ENCODE results near the gene ART4. TPM values are rescaled to one million over a fixed set of nuclear protein-coding genes. Genes with fewer than 3 reads are reported as not detected.

Gene ART4
- total RNA-seq, 2 donors from 2014 or later: 12.1 to 25.9 TPM

GRCh38 chr12:14844401-14844800 is 1.1 kb upstream of the ART4 start:
- no peak overlapping the region for H3K27ac ChIP-seq
- H3K9me3 ChIP-seq: peaks cover 0 to under 1% of the 10 kb centered on the region in 2 donors
- no peaks in the 10 kb centered on the region for H3K27me3 ChIP-seq
- H3K4me3 ChIP-seq: no peak overlapping the region
- TF ChIP-seq, protein P1, sequence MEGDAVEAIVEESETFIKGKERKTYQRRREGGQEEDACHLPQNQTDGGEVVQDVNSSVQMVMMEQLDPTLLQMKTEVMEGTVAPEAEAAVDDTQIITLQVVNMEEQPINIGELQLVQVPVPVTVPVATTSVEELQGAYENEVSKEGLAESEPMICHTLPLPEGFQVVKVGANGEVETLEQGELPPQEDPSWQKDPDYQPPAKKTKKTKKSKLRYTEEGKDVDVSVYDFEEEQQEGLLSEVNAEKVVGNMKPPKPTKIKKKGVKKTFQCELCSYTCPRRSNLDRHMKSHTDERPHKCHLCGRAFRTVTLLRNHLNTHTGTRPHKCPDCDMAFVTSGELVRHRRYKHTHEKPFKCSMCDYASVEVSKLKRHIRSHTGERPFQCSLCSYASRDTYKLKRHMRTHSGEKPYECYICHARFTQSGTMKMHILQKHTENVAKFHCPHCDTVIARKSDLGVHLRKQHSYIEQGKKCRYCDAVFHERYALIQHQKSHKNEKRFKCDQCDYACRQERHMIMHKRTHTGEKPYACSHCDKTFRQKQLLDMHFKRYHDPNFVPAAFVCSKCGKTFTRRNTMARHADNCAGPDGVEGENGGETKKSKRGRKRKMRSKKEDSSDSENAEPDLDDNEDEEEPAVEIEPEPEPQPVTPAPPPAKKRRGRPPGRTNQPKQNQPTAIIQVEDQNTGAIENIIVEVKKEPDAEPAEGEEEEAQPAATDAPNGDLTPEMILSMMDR (IDR thresholded peaks at IDR 0.05): no peak
- peaks cover 0 to 69% of the 10 kb centered on the region in 2 donors for H3K4me1 ChIP-seq
- no peaks in the 10 kb centered on the region for H3K36me3 ChIP-seq
- DNase-seq (ENCODE audit: low spot score): no peak

- peaks cover 0 to 4% of the 10 kb centered on the region in 2 donors for H3K9me3 ChIP-seq
- H3K4me1 ChIP-seq: peaks cover 0 to 63% of the 10 kb centered on the region in 2 donors
- H3K36me3 ChIP-seq: no peaks in the 10 kb centered on the region
- TF ChIP-seq, protein P1 (IDR thresholded peaks at IDR 0.05): no peak
- no peaks in the 10 kb centered on the region for H3K27me3 ChIP-seq
- no peak for DNase-seq (ENCODE audit: low spot score)
- peak overlapping the region; percentile 24 to 38 for H3K4me3 ChIP-seq
- peak overlapping the region; percentile 76 to 78 for H3K27ac ChIP-seq
Observed at GRCh38 chr12:14842315-14842714, 1.0 kb downstream of the ART4 start.

GRCh38 chr12:14841761-14842160 is 1.6 kb downstream of the ART4 start:
- H3K4me3 ChIP-seq: peak overlapping the region; percentile 24 to 38

DNA sequence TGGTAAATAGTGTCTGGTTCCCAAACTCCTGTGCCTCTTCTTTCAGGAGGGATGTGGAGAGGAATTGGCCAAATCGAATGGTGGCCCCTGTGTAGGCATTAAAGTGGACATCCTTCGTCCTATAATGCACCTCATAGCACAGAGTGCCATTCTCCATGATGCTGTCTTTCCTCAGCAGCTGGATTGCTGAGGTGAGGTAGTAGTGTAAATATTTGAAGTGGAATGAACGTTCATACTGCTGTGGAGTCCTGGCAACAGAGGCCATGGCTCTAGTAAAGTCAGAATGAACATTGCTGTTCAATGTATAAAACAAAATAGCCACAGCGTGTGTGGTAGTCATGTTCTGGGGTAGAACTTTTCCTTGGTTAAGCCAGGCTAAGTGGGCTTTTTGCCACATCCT is 2.7 kb downstream of the ART4 start:
- no peaks in the 10 kb centered on the region for H3K36me3 ChIP-seq
- no peak for DNase-seq (ENCODE audit: low spot score)
- TF ChIP-seq, protein P1 (IDR thresholded peaks at IDR 0.05): no peak
- H3K9me3 ChIP-seq: peaks cover 0 to 4% of the 10 kb centered on the region in 2 donors
- H3K4me1 ChIP-seq: peaks cover 0 to 59% of the 10 kb centered on the region in 2 donors
- peak overlapping the region; percentile 76 to 78 for H3K27ac ChIP-seq
- no peak overlapping the region for H3K4me3 ChIP-seq
- no peaks in the 10 kb centered on the region for H3K27me3 ChIP-seq

More at GRCh38 chr12:14841761-14842160, 1.6 kb downstream of the ART4 start:
- TF ChIP-seq, protein P1 (IDR thresholded peaks at IDR 0.05): no peak
- peak overlapping the region; percentile 76 to 78 for H3K27ac ChIP-seq
- no peaks in the 10 kb centered on the region for H3K36me3 ChIP-seq
- H3K9me3 ChIP-seq: peaks cover 0 to 4% of the 10 kb centered on the region in 2 donors
- peaks cover 0 to 62% of the 10 kb centered on the region in 2 donors for H3K4me1 ChIP-seq
- no peaks in the 10 kb centered on the region for H3K27me3 ChIP-seq
- DNase-seq (ENCODE audit: low spot score): peak; percentile 84

- H3K9me3 ChIP-seq: peaks cover 0 to 4% of the 10 kb centered on the region in 2 donors
- peaks cover 0 to 67% of the 10 kb centered on the region in 2 donors for H3K4me1 ChIP-seq
- no peak overlapping the region for H3K27ac ChIP-seq
- no peaks in the 10 kb centered on the region for H3K36me3 ChIP-seq
- no peak for DNase-seq (ENCODE audit: low spot score)
- no peak overlapping the region for H3K4me3 ChIP-seq
- no peaks in the 10 kb centered on the region for H3K27me3 ChIP-seq
- TF ChIP-seq, protein P1 (IDR thresholded peaks at IDR 0.05): no peak
Observed at GRCh38 chr12:14839262-14839661, 4.1 kb downstream of the ART4 start.

All from right atrium auricular region (tissue), 2 donors.